H1 (cell line): ENCODE measurements around the gene TBC1D22A. TPM values are rescaled to one million over a fixed set of nuclear protein-coding genes. Genes with fewer than 3 reads are reported as not detected.

Experiments
- CHD7 ChIP-seq: fragments of 300-600 bp; sonication (generic); IDR thresholded peaks from 2 replicates; pipeline ENCODE4 v1.7.1; 2012; ENCODE audit warnings: low read length, moderate library complexity, mild to moderate bottlenecking, inconsistent platforms; ENCODE audit not compliant: insufficient replicate concordance
- TCF12 ChIP-seq: IDR thresholded peaks from 2 replicates; pipeline ENCODE4 v1.6.1; 2011; ENCODE audit warnings: low read depth, mild to moderate bottlenecking, low read length
- polyA plus RNA-seq, 7 experiments: library from polyadenylated mRNA; depleted of rRNA in 3 of 7; stranded (reverse) in 5 of 7; unstranded in 2 of 7; fragments of >200 nt in 5 of 7; fragments of 200-250 nt in 2 of 7; gene quantifications; 1 replicate in 5 of 7; 2 replicates in 1 of 7; 4 replicates in 1 of 7; pipeline versions ENCODE4 v1.2.1 to v1.2.3, GENCODE V29; 2011 to 2013; ENCODE audit warnings: missing spikeins in 2 of 7, mixed read lengths in 2 of 7
- total RNA-seq: library from RNA; stranded (reverse); fragmentation: NEBNext Ultra II Directional; extraction: Animal tissue kit (Norgen Biotek cat#: 25700); gene quantifications from 2 replicates; pipeline ENCODE4 v1.2.1, GENCODE V29; 2021

TBC1D22A gene
- total and polyA plus RNA-seq, 2 of the 8 experiments (the other 6 are each of a cell fraction or from before 2014, with no cell fraction given), result 11.9 to 18.4 TPM

GRCh38 chr22:47013861-47014635, 251.6 kb downstream of the TBC1D22A start (continued):
- TF ChIP-seq CHD7 (no peak), TCF12 (no peak)
